Middle frontal gyrus (tissue), 1 donor: Measurements from ENCODE around the gene FXYD1.
"Not testable (repeated sequence)": the region's sequence is repeated elsewhere in the genome, so short reads cannot be mapped to it uniquely, and the experiment has no call there.

Source experiments
- DNase-seq: peaks from one replicate; pipeline ENCODE4 v3.0.0-alpha.2; 2015; ENCODE audit warnings: low spot score; ENCODE audit errors: extremely low spot score

FXYD1 gene

GRCh38 chr19:35138305-35138892 is at the start of gene FXYD1:
Gene FXYD1 (plus strand): TSS chr19:35138824. CDS start chr19:35140080, 1,256 bp downstream.
- no peak for DNase-seq

DNA sequence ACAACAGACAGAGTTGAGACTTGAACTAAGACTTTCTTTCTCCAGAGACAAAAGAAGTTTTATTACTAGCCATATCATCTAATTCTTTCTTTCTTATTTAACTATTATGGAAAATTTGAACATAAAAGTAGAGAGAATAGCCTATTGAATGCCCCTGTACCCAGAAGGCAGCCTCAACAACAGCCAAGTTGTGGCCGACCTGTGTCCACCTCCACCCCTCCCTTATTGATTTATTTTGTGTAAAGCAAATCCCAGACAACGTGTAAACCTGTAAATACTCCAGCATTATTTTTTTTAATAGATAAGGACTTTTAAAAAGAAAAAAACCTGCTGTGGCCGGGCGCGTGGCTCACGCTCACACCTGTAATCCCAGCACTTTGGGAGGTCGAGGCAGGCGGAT is 49.1 kb upstream of the FXYD1 start:
- DNase-seq: no peak

GRCh38 chr19:35090160-35090505 is 48.5 kb upstream of the FXYD1 start:
- no peak for DNase-seq

DNA sequence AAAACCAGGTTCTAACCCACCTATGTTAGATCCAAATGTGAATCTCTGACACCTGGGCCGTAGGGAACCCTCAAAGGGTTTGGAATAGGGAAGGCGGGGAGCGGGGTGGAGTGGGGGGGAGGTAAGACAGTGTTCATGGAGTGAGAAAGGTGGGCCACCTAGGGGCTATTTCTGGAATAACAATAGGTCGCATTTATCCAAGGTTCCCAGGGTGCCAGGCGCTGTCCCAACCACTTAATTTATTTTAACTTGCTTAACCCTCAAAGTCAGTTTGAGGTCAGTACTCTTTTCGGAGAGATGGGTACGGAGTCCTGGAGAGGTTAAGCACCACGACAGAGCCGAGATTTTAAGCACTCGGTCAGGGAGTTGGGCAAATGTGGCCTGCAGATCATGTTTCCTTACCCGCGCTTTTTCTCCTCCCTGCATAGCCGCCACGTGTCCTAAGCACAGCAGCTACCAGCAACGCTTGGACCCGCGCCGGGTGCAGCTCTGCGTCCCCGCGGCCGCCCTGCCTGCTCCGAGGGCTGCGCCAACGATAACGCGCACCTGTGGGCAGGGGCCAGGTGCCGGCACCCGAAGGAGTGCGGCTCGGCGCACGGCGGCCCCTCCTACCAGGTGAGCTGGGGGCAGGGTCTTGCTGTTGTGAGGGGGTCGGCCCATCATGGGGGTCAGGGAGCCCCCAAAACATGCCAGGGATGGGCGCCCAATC is 48.0 kb upstream of the FXYD1 start:
- peak; percentile 27 for DNase-seq

DNA sequence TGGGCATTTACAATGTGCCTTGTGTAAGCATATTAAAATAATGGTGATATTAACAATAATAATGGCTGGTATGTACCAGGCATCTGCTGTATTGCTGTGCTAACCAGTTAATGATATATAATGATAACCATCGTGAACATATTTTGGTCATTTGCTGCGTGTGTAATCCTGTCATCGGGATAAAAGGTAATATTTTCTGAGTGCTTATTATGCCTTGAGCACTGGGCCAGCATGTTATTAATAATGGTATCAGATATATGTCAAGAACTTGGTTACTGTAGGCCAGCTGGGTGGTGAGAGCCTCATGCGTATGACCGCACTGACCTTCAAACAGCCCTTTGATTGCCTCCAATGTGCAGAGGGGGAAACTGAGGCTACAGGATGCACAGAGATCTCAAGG is 45.2 kb upstream of the FXYD1 start:
- DNase-seq: no peak

GRCh38 chr19:35093941-35094647 is 44.5 kb upstream of the FXYD1 start:
- DNase-seq: no peak

DNA sequence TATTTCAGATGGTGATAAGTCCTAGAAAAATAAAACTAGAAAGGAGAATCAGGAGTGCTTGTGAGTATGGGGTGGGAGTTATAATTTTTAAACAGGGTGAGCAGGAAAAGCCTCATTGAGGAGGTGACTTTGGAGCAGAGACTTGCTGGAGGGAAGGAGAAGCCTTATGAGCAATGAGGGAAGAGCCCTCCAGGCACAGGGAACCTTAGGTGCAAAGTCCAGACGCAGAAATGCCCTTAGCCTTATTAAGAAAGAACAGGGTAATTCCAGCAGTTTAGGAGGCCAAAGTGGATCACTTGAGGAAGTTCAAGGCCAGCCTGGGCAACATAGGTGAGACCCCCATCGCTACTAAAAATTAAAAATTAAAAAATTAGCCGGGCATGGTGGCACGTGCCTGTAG is 44.0 kb upstream of the FXYD1 start:
- no peak for DNase-seq

- no peak for DNase-seq
Observed at GRCh38 chr19:35095667-35096368, 42.8 kb upstream of the FXYD1 start.

DNA sequence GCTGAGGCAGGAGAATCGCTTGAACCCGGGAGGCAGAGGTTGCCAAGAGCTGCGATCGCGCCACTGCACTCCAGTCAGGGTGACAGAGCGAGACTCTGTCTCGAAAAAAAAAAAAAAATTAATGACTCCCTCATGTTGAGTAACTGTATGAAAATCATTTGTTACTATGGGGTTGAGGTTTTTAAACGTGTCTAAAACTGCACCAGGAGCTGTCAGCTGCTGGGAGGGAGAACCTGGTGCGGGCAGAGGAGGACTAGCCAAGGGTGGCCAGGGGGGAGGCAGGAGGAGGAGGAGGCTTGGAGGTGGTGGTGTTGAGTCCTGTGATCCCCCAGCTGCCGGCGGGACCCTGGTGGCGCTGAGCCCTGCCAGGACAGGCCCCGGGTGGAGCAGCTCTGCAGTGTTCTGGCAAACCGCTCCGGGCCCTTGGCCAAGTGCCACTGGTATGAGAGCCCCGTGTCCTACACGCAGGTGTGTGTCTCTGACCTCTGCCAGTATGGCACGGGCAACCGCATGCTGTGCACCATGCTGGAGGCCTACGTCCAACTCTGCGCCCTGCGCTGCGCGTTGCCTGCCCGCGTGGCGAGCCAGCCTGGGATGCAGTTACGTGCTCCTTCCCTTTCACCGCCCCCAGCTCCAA is 40.1 kb upstream of the FXYD1 start:
- DNase-seq: no peak

DNA sequence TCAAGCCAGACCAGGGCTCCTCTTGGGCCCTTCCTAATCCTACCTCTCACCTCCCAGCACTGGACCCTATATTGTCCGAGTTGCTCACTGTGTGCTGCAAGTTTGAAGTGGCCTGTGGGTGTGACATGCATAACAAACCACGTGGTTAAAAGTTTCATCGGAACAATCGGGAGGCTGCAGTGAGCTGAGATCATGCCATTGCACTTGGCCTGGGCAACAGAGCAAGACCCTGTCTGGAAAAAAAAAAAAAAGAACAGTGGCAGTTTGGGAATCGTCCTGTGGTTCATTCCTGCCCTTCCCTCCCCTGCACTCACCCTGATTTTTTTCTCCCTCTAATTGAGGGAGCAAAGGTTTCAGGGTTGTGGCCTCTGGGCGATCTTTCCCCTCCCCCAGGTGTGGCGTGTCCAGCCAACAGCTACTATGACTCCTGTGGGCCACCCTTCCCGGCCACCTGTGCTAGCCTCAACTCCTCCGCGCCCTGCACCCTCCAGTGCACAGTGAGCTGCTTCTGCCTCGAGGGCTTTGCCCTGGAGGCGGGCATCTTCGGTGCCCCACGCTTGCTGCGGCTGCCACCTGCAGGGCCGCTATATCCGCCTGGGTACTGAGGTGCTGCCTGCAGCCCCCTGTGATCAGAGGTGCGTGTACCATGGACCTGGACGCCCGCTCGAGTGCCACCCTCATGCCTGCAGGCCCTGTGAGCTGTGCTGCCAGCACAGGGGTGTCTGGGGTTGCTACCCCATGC is 39.3 kb upstream of the FXYD1 start:
- DNase-seq: no peak

DNA sequence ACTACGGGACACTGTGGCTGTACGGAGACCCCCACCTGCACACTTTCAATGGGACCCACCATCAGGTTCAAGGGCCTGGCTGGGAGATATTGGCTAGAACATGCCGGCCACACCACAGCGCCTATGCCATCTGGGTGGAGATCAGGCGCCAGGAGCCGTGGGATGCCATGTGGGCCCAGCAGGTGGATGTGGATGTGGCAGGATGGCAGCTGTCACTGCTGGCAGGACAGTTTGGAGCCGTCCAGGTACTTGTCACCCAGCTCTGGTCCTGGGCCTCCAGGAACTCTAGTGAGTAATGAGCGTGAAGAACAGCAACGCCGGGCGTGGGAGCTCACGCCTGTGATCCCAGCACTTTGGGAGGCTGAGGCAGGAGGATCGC is 38.7 kb upstream of the FXYD1 start:
- no peak for DNase-seq

DNA sequence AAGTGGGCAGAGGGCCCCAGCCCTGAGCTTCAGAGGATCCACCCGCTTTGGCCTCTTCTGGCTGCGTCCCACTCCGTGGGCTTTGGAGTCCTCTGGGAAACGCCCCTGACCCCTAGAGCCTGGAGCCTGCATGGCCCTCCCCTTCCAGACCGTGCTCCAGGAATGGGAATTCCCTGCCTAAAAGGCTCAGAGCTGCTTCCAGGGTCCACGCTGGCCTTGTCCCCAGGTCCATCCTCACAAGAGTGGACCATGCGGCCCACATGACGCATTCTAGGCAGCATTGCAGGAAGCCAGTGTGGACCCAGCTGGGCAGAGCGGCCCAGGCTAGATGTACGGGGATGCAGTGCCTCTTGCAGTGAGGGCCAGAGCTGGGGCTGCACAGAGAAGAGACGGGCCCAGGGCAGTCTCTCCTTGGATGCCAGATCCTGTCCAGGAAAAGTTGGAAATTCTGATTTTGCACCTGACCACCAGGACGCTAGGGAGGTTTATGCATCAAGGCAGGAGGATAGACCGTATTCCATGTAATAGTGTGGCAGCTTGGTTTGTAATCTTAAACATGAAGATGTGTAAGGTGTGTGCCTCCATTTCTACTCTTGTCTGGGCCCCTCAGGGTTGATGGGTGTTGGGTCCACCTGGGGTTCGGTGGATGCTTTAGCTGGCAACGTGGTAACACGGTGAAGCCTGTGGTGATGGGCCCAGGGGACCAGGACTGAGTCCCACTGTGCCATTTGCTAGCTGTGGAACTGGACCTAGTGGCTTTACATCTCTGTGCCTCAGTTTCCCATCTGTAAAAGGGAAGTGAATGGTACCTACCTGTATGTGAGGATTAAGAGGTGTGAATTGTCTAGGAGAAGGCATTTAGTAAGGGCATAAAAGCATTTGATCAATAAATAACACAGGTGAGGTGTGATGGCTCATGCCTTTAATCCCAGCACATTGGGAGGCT is 37.8 kb upstream of the FXYD1 start:
- DNase-seq: no peak

DNA sequence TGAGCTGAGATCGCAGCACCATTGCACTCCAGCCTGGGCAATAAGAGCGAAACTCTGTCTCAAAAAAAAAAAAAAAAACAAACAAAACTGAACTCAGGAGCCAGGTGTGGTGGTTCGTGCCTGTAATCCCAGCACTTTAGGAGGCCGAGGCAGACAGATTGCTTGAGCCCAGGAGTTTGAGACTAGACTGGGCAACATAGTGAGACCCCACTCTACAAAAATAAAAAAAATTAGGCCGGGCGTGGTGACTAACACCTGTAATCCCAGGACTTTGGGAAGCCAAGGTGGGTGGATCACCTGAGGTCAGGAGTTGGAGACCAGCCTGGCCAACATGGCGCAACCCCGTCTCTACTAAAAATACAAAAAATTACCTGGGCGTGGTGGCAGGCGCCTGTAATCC is 36.7 kb upstream of the FXYD1 start:
- DNase-seq: not testable (repeated sequence)

DNA sequence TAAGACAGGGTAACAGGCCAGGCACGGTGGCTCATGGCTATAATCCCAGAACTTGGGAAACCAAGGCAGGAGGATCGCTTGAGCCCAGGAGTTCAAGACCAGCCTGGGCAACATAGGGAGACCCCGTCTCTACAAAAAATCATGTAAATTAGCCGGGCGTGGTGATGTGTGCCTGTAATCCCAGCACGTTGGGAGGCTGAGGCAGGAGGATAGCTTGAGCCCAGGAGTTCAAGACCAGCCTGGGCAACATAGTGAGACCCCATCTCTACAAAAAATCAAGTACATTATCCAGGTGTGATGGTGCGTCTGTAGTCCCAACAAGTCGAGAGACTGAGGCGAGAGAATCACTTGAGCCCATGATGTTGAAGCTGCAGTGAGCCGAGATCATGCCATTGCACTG is 35.0 kb upstream of the FXYD1 start:
- not testable (repeated sequence) for DNase-seq

DNA sequence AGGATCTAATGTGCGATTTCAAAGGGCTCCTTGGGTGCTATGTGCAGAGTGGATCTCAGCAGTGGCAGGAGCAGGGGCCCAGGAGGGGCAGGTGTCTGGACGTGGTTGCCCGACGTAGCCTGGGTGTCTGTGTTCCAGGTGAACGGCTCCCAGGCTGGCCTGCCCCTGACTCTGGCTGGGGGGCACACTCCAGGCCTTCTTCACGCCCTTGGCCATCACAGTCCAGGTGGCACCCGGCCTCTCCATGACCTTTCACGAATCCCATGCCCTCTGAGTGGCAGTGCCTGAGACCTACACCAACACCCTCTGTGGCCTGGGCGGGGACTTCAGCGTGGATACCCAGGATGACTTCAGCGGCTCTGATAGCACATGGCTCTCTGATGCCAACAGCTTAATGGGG is 34.3 kb upstream of the FXYD1 start:
- no peak for DNase-seq

GRCh38 chr19:35105047-35105410 is 33.6 kb upstream of the FXYD1 start:
- DNase-seq: no peak

- no peak for DNase-seq
Observed at GRCh38 chr19:35105411-35106290, 33.0 kb upstream of the FXYD1 start.

- peak; percentile 50 for DNase-seq
Observed at GRCh38 chr19:35106291-35106583, 32.4 kb upstream of the FXYD1 start.

GRCh38 chr19:35106898-35107541 is 31.6 kb upstream of the FXYD1 start:
- DNase-seq: no peak
